H54 (cell line): ENCODE data around the gene FGF19.

Source experiments
- DNase-seq: peaks from one replicate; pipeline ENCODE4 v3.0.0; 2011; ENCODE audit warnings: low spot score, mixed read lengths; ENCODE audit not compliant: insufficient read length
- FAIRE-seq: peaks from 3 replicates; lab custom pipeline; 2011; peaks lifted over from hg19 to GRCh38; lab: Jason Lieb, UNC
- POLR2A ChIP-seq: IDR thresholded peaks from 2 replicates; pipeline ENCODE4 v1.6.1; 2011; ENCODE audit warnings: low read depth, mild to moderate bottlenecking, low read length

The FGF19 gene

GRCh38 chr11:69656536-69657455, 47.0 kb downstream of the FGF19 start:
- FAIRE-seq, result no peak
- DNase-seq, result no peak
- TF ChIP-seq POLR2A, result no peak

GRCh38 chr11:69655479-69656428, 48.1 kb downstream of the FGF19 start:
- TF ChIP-seq POLR2A, result no peak
- FAIRE-seq (no peak), DNase-seq (no peak)

GRCh38 chr11:69654660-69655478, 49.0 kb downstream of the FGF19 start:
- FAIRE-seq, result no peak

GRCh38 chr11:69654001-69654659, 49.7 kb downstream of the FGF19 start:
- FAIRE-seq (no peak), DNase-seq (no peak)
- no peak for TF ChIP-seq POLR2A

More at GRCh38 chr11:69654660-69655478, 49.0 kb downstream of the FGF19 start:
- 0 out of 2 replicates have a peak, but pooled peaks have one; percentile 9 for TF ChIP-seq POLR2A
- DNase-seq, result peak; percentile 79

- DNase-seq (no peak), FAIRE-seq (no peak)
- TF ChIP-seq POLR2A, result no peak
Observed at GRCh38 chr11:69653406-69653960, 50.3 kb downstream of the FGF19 start.

GRCh38 chr11:69652999-69653398, 50.8 kb downstream of the FGF19 start:
- no peak for TF ChIP-seq POLR2A
- no peak for DNase-seq
- FAIRE-seq, result no peak

GRCh38 chr11:69651834-69652620, 51.8 kb downstream of the FGF19 start:
- TF ChIP-seq POLR2A, result no peak
- no peak for FAIRE-seq

GRCh38 chr11:69650832-69651344, 52.9 kb downstream of the FGF19 start:
- TF ChIP-seq POLR2A, result no peak
- no peak for FAIRE-seq

More at GRCh38 chr11:69651834-69652620, 51.8 kb downstream of the FGF19 start:
- no peak for DNase-seq

GRCh38 chr11:69650081-69650831, 53.6 kb downstream of the FGF19 start:
- no peak for TF ChIP-seq POLR2A
- FAIRE-seq (no peak), DNase-seq (no peak)

More at GRCh38 chr11:69650832-69651344, 52.9 kb downstream of the FGF19 start:
- no peak for DNase-seq

- DNase-seq (no peak), FAIRE-seq (no peak)
- TF ChIP-seq POLR2A, result no peak
Observed at GRCh38 chr11:69649576-69649900, 54.3 kb downstream of the FGF19 start.

GRCh38 chr11:69648679-69649575, 54.9 kb downstream of the FGF19 start:
- TF ChIP-seq POLR2A, result no peak
- FAIRE-seq (no peak), DNase-seq (no peak)
